Measurements from ENCODE around the gene NPDC1.

The NPDC1 gene

GRCh38 chr9:137017791-137018497, 28.0 kb downstream of the NPDC1 start:
- peaks cover 4 to 17% of the 10 kb centered on the region in 2 donors for H3K4me1 ChIP-seq (ENCODE audit: control insufficient read depth in 1 of 2, insufficient read depth in 2 of 2, low read length in 2 of 2)
- H3K27me3 ChIP-seq (ENCODE audit: control insufficient read depth in 1 of 2, insufficient read depth in 2 of 2, low read length in 2 of 2): no peaks in the 10 kb centered on the region
- H3K36me3 ChIP-seq (ENCODE audit: control insufficient read depth in 1 of 2, insufficient read depth in 2 of 2, low read length in 2 of 2): peaks cover 2 to 8% of the 10 kb centered on the region in 2 donors
- no peak overlapping the region for H3K9ac ChIP-seq (ENCODE audit: low read depth in 1 of 2, low read length in 2 of 2)
- H3K27ac ChIP-seq (ENCODE audit: low read depth, low read length): no peak overlapping the region
- H3K4me3 ChIP-seq (ENCODE audit: low read depth in 1 of 2, low read length in 2 of 2): no peak overlapping the region
- no peaks in the 10 kb centered on the region for H3K9me3 ChIP-seq (ENCODE audit: control insufficient read depth in 1 of 2, low read length in 2 of 2)

DNA sequence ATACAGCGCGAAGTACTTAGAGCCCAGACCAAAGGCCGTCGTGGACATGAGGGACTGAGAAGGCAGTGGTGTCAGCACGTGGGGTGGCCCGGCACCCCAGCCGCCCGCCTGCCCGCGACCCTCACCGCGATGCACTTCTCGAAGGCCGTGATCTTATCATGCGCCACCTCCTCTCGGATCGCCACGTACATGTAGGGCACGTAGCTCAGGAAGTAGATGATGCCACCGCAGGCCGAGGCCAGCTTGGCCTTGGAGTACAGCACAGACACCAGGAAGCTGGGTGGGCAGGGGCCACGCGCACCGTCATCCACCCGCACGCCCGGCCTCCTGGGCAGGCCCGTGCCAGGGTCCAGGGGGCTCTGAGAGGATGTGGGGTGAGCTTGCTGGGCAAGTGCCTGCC, 28.9 kb downstream of the NPDC1 start:
- Histone ChIP-seq H3K9ac (ENCODE audit: low read depth in 1 of 2, low read length in 2 of 2) (no peak overlapping the region), H3K36me3 (ENCODE audit: control insufficient read depth in 1 of 2, insufficient read depth in 2 of 2, low read length in 2 of 2) (peaks cover 2 to 8% of the 10 kb centered on the region in 2 donors), H3K27me3 (ENCODE audit: control insufficient read depth in 1 of 2, insufficient read depth in 2 of 2, low read length in 2 of 2) (no peaks in the 10 kb centered on the region), H3K4me3 (ENCODE audit: low read depth in 1 of 2, low read length in 2 of 2) (no peak overlapping the region), H3K9me3 (ENCODE audit: control insufficient read depth in 1 of 2, low read length in 2 of 2) (no peaks in the 10 kb centered on the region), H3K27ac (ENCODE audit: low read depth, low read length) (no peak overlapping the region), H3K4me1 (ENCODE audit: control insufficient read depth in 1 of 2, insufficient read depth in 2 of 2, low read length in 2 of 2) (peaks cover 4 to 10% of the 10 kb centered on the region in 2 donors)

- peaks cover under 1 to 6% of the 10 kb centered on the region in 2 donors for H3K4me1 ChIP-seq (ENCODE audit: control insufficient read depth in 1 of 2, insufficient read depth in 2 of 2, low read length in 2 of 2)
- no peaks in the 10 kb centered on the region for H3K9me3 ChIP-seq (ENCODE audit: control insufficient read depth in 1 of 2, low read length in 2 of 2)
- peaks cover 2 to 8% of the 10 kb centered on the region in 2 donors for H3K36me3 ChIP-seq (ENCODE audit: control insufficient read depth in 1 of 2, insufficient read depth in 2 of 2, low read length in 2 of 2)
- no peaks in the 10 kb centered on the region for H3K27me3 ChIP-seq (ENCODE audit: control insufficient read depth in 1 of 2, insufficient read depth in 2 of 2, low read length in 2 of 2)
- no peak overlapping the region for H3K27ac ChIP-seq (ENCODE audit: low read depth, low read length)
- no peak overlapping the region for H3K4me3 ChIP-seq (ENCODE audit: low read depth in 1 of 2, low read length in 2 of 2)
- no peak overlapping the region for H3K9ac ChIP-seq (ENCODE audit: low read depth in 1 of 2, low read length in 2 of 2)
Observed at GRCh38 chr9:137016436-137016835, 29.5 kb downstream of the NPDC1 start.

DNA sequence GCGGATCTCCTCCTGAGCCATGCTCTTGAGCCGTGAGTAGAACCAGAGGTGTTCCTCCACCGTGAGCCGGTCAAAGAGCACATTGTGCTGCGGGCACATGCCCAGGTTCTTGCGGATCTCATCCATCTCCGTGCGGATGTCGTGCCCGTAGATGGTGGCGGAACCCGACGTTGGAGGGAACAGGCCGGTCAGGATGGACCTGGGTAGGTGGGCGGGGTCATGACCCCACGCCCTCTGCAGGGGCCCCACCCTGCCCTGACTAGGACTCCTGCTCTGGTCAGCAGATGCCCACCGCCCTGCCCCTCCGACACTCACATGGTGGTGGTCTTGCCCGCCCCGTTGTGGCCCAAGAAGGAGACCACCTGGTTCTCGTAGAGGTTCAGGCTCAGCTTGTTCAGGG, 30.0 kb downstream of the NPDC1 start:
- Histone ChIP-seq H3K9me3 (ENCODE audit: control insufficient read depth in 1 of 2, low read length in 2 of 2) (no peaks in the 10 kb centered on the region), H3K27ac (ENCODE audit: low read depth, low read length) (no peak overlapping the region), H3K27me3 (ENCODE audit: control insufficient read depth in 1 of 2, insufficient read depth in 2 of 2, low read length in 2 of 2) (no peaks in the 10 kb centered on the region), H3K4me1 (ENCODE audit: control insufficient read depth in 1 of 2, insufficient read depth in 2 of 2, low read length in 2 of 2) (peaks cover 0 to 1% of the 10 kb centered on the region in 2 donors), H3K9ac (ENCODE audit: low read depth in 1 of 2, low read length in 2 of 2) (no peak overlapping the region), H3K36me3 (ENCODE audit: control insufficient read depth in 1 of 2, insufficient read depth in 2 of 2, low read length in 2 of 2) (peaks cover 6 to 8% of the 10 kb centered on the region in 2 donors), H3K4me3 (ENCODE audit: low read depth in 1 of 2, low read length in 2 of 2) (no peak overlapping the region)

- H3K36me3 ChIP-seq (ENCODE audit: control insufficient read depth in 1 of 2, insufficient read depth in 2 of 2, low read length in 2 of 2): peaks cover 6 to 8% of the 10 kb centered on the region in 2 donors
- H3K9ac ChIP-seq (ENCODE audit: low read depth in 1 of 2, low read length in 2 of 2): no peak overlapping the region
- no peak overlapping the region for H3K4me3 ChIP-seq (ENCODE audit: low read depth in 1 of 2, low read length in 2 of 2)
- H3K9me3 ChIP-seq (ENCODE audit: control insufficient read depth in 1 of 2, low read length in 2 of 2): no peaks in the 10 kb centered on the region
- H3K27ac ChIP-seq (ENCODE audit: low read depth, low read length): no peak overlapping the region
- H3K4me1 ChIP-seq (ENCODE audit: control insufficient read depth in 1 of 2, insufficient read depth in 2 of 2, low read length in 2 of 2): no peaks in the 10 kb centered on the region
- no peaks in the 10 kb centered on the region for H3K27me3 ChIP-seq (ENCODE audit: control insufficient read depth in 1 of 2, insufficient read depth in 2 of 2, low read length in 2 of 2)
Observed at GRCh38 chr9:137015540-137015930, 30.4 kb downstream of the NPDC1 start.

GRCh38 chr9:137014776-137015539, 31.0 kb downstream of the NPDC1 start:
- no peak overlapping the region for H3K4me3 ChIP-seq (ENCODE audit: low read depth in 1 of 2, low read length in 2 of 2)
- H3K9me3 ChIP-seq (ENCODE audit: control insufficient read depth in 1 of 2, low read length in 2 of 2): no peaks in the 10 kb centered on the region
- no peaks in the 10 kb centered on the region for H3K27me3 ChIP-seq (ENCODE audit: control insufficient read depth in 1 of 2, insufficient read depth in 2 of 2, low read length in 2 of 2)
- no peak overlapping the region for H3K27ac ChIP-seq (ENCODE audit: low read depth, low read length)
- H3K4me1 ChIP-seq (ENCODE audit: control insufficient read depth in 1 of 2, insufficient read depth in 2 of 2, low read length in 2 of 2): no peaks in the 10 kb centered on the region
- no peak overlapping the region for H3K9ac ChIP-seq (ENCODE audit: low read depth in 1 of 2, low read length in 2 of 2)
- peaks cover 6 to 8% of the 10 kb centered on the region in 2 donors for H3K36me3 ChIP-seq (ENCODE audit: control insufficient read depth in 1 of 2, insufficient read depth in 2 of 2, low read length in 2 of 2)

GRCh38 chr9:137014166-137014565, 31.8 kb downstream of the NPDC1 start:
- Histone ChIP-seq H3K9ac (ENCODE audit: low read depth in 1 of 2, low read length in 2 of 2) (no peak overlapping the region), H3K4me3 (ENCODE audit: low read depth in 1 of 2, low read length in 2 of 2) (no peak overlapping the region), H3K36me3 (ENCODE audit: control insufficient read depth in 1 of 2, insufficient read depth in 2 of 2, low read length in 2 of 2) (peaks cover 6 to 8% of the 10 kb centered on the region in 2 donors), H3K9me3 (ENCODE audit: control insufficient read depth in 1 of 2, low read length in 2 of 2) (no peaks in the 10 kb centered on the region), H3K27ac (ENCODE audit: low read depth, low read length) (no peak overlapping the region), H3K4me1 (ENCODE audit: control insufficient read depth in 1 of 2, insufficient read depth in 2 of 2, low read length in 2 of 2) (no peaks in the 10 kb centered on the region), H3K27me3 (ENCODE audit: control insufficient read depth in 1 of 2, insufficient read depth in 2 of 2, low read length in 2 of 2) (no peaks in the 10 kb centered on the region)

GRCh38 chr9:137013571-137013940, 32.4 kb downstream of the NPDC1 start:
- Histone ChIP-seq H3K4me3 (ENCODE audit: low read depth in 1 of 2, low read length in 2 of 2) (no peak overlapping the region), H3K4me1 (ENCODE audit: control insufficient read depth in 1 of 2, insufficient read depth in 2 of 2, low read length in 2 of 2) (no peaks in the 10 kb centered on the region), H3K27ac (ENCODE audit: low read depth, low read length) (no peak overlapping the region), H3K27me3 (ENCODE audit: control insufficient read depth in 1 of 2, insufficient read depth in 2 of 2, low read length in 2 of 2) (no peaks in the 10 kb centered on the region), H3K9ac (ENCODE audit: low read depth in 1 of 2, low read length in 2 of 2) (no peak overlapping the region), H3K9me3 (ENCODE audit: control insufficient read depth in 1 of 2, low read length in 2 of 2) (no peaks in the 10 kb centered on the region), H3K36me3 (ENCODE audit: control insufficient read depth in 1 of 2, insufficient read depth in 2 of 2, low read length in 2 of 2) (peaks cover 6 to 8% of the 10 kb centered on the region in 2 donors)

- no peak overlapping the region for H3K27ac ChIP-seq (ENCODE audit: low read depth, low read length)
- H3K4me1 ChIP-seq (ENCODE audit: control insufficient read depth in 1 of 2, insufficient read depth in 2 of 2, low read length in 2 of 2): no peaks in the 10 kb centered on the region
- H3K4me3 ChIP-seq (ENCODE audit: low read depth in 1 of 2, low read length in 2 of 2): no peak overlapping the region
- peaks cover 6 to 8% of the 10 kb centered on the region in 2 donors for H3K36me3 ChIP-seq (ENCODE audit: control insufficient read depth in 1 of 2, insufficient read depth in 2 of 2, low read length in 2 of 2)
- H3K27me3 ChIP-seq (ENCODE audit: control insufficient read depth in 1 of 2, insufficient read depth in 2 of 2, low read length in 2 of 2): no peaks in the 10 kb centered on the region
- H3K9me3 ChIP-seq (ENCODE audit: control insufficient read depth in 1 of 2, low read length in 2 of 2): no peaks in the 10 kb centered on the region
- no peak overlapping the region for H3K9ac ChIP-seq (ENCODE audit: low read depth in 1 of 2, low read length in 2 of 2)
Observed at GRCh38 chr9:137012694-137013570, 33.0 kb downstream of the NPDC1 start.

Data from duodenal mucosa (tissue), 2 donors.